Liver (tissue), 9 donors: ENCODE measurements around the gene RYR1. TPM values are rescaled to one million over a fixed set of nuclear protein-coding genes. Genes with fewer than 3 reads are reported as not detected.

ENCODE experiments used
- DNase-seq: peaks from one replicate; pipeline ENCODE4 v3.0.0-alpha.2; 2017; ENCODE audit warnings: low spot score
- H3K27ac ChIP-seq, 2 donors: one replicate each; pipeline ENCODE4 v1.7.0; 2013; ENCODE audit warnings: inconsistent platforms in 2 of 2, low read length in 2 of 2, control low read depth in 1 of 2, low read depth in 1 of 2, mild to moderate bottlenecking in 1 of 2
- H3K27me3 ChIP-seq, 4 donors: one replicate each; pipeline versions ENCODE4 v1.6.1 to v1.7.0; 2013; ENCODE audit warnings: low read length in 3 of 4, inconsistent platforms in 1 of 4, mild to moderate bottlenecking in 1 of 4, moderate library complexity in 1 of 4; ENCODE audit not compliant: control insufficient read depth in 4 of 4, insufficient read depth in 4 of 4
- H3K36me3 ChIP-seq, 4 donors: one replicate each; pipeline versions ENCODE4 v1.6.1 to v1.7.0; 2013; ENCODE audit warnings: low read length in 3 of 4, mild to moderate bottlenecking in 3 of 4, low read depth in 1 of 4, moderate library complexity in 1 of 4; ENCODE audit not compliant: control insufficient read depth in 4 of 4, insufficient read depth in 3 of 4
- H3K4me1 ChIP-seq, 4 donors: one replicate each; pipeline versions ENCODE4 v1.6.1 to v1.7.0; 2013; ENCODE audit warnings: low read length in 3 of 4, mild to moderate bottlenecking in 3 of 4, moderate library complexity in 1 of 4; ENCODE audit not compliant: control insufficient read depth in 4 of 4, insufficient read depth in 4 of 4
- H3K4me3 ChIP-seq, 3 donors: one replicate each; pipeline versions ENCODE4 v1.6.1 to v1.7.0; 2013; ENCODE audit warnings: low read length in 3 of 3, control low read depth in 1 of 3, low read depth in 1 of 3, mild to moderate bottlenecking in 1 of 3
- H3K9ac ChIP-seq, 2 donors: one replicate each; pipeline ENCODE4 v1.7.0; 2013; ENCODE audit warnings: low read length in 2 of 2, mild to moderate bottlenecking in 2 of 2, moderate library complexity in 2 of 2, control low read depth in 1 of 2, low read depth in 1 of 2
- H3K9me3 ChIP-seq, 4 donors: one replicate each; pipeline versions ENCODE4 v1.6.1 to v1.7.0; 2013; ENCODE audit warnings: low read length in 3 of 4; ENCODE audit not compliant: control insufficient read depth in 4 of 4
- EGR1 ChIP-seq, 2 donors: IDR thresholded peaks; 2 replicates each; pipeline ENCODE4 v1.6.1; 2016 to 2018; ENCODE audit warnings: antibody characterized with exemption in 2 of 2, low read depth in 2 of 2
- FOXA1 ChIP-seq: IDR thresholded peaks from 2 replicates; pipeline ENCODE4 v1.6.1; 2016; ENCODE audit warnings: antibody characterized with exemption
- FOXA2 ChIP-seq: IDR thresholded peaks from 2 replicates; pipeline ENCODE4 v1.6.1; 2016; ENCODE audit warnings: antibody characterized with exemption
- GABPA ChIP-seq, 2 donors: IDR thresholded peaks in 1 of 2; conservative IDR thresholded peaks in 1 of 2; 2 replicates each; pipeline ENCODE4 v1.6.1; 2016; ENCODE audit warnings: antibody characterized with exemption in 2 of 2, mild to moderate bottlenecking in 1 of 2, moderate library complexity in 1 of 2
- HNF4A ChIP-seq, 2 donors: conservative IDR thresholded peaks; 2 replicates each; pipeline ENCODE4 v1.6.1; 2016; ENCODE audit warnings: antibody characterized with exemption in 2 of 2, mild to moderate bottlenecking in 2 of 2
- JUND ChIP-seq, 2 donors: IDR thresholded peaks; 2 replicates each; pipeline ENCODE4 v1.6.1; 2016; ENCODE audit warnings: antibody characterized with exemption in 2 of 2
- RAD21 ChIP-seq, 2 donors: IDR thresholded peaks; 2 replicates each; pipeline ENCODE4 v1.6.1; 2016; ENCODE audit warnings: antibody characterized with exemption in 2 of 2, mild to moderate bottlenecking in 2 of 2
- RXRA ChIP-seq, 2 donors: IDR thresholded peaks; 2 replicates each; pipeline ENCODE4 v1.6.1; 2017 to 2018; ENCODE audit warnings: antibody characterized with exemption in 2 of 2, mild to moderate bottlenecking in 1 of 2
- SP1 ChIP-seq: IDR thresholded peaks from 2 replicates; pipeline ENCODE4 v1.6.1; 2018; ENCODE audit warnings: antibody characterized with exemption, mild to moderate bottlenecking
- TAF1 ChIP-seq: conservative IDR thresholded peaks from 2 replicates; pipeline ENCODE4 v1.6.1; 2016; ENCODE audit warnings: antibody characterized with exemption, mild to moderate bottlenecking
- YY1 ChIP-seq: IDR thresholded peaks from 2 replicates; pipeline ENCODE4 v1.6.1; 2016; ENCODE audit warnings: antibody characterized with exemption, mild to moderate bottlenecking
- WGBS: extraction: QIAGEN DNeasy Blood & Tissue Kit; methylation state at CpG from one replicate; pipeline ENCODE4 v1.1.7; 2013; 5-methylcytosine and 5-hydroxymethylcytosine counted together
- polyA plus RNA-seq, 2 donors: library from polyadenylated mRNA; stranded (reverse) in 1 of 2; unstranded in 1 of 2; fragments of 200-250 nt in 1 of 2; fragments of >200 nt in 1 of 2; fragmentation: Nextera tagmentation in 1 of 2; extraction: Ambion mirVana in 1 of 2; gene quantifications; one replicate each; pipeline versions ENCODE4 v1.2.1 to v1.2.3, GENCODE V29; 2013 to 2015
- total RNA-seq, 2 donors: library from RNA; depleted of rRNA; stranded (reverse); fragments of >200 nt; gene quantifications; one replicate each; pipeline ENCODE4 v1.2.3, GENCODE V29; 2014
- TF ChIP-seq, protein P1 (sequence below): IDR thresholded peaks from 2 replicates; pipeline ENCODE4 v1.6.1; 2016; ENCODE audit warnings: antibody characterized with exemption
- TF ChIP-seq, protein P2 (sequence below): IDR thresholded peaks from 2 replicates; pipeline ENCODE4 v1.6.1; 2016; ENCODE audit warnings: antibody characterized with exemption
- TF ChIP-seq, protein P3 (sequence below): IDR thresholded peaks from 2 replicates; pipeline ENCODE4 v1.6.1; 2016; ENCODE audit warnings: antibody characterized with exemption, mild to moderate bottlenecking
- TF ChIP-seq, protein P4 (sequence below): fragments of 150-350 bp; IDR thresholded peaks from 2 replicates; pipeline ENCODE4 v1.5.1; 2017; ENCODE audit warnings: improper control_type of control experiment, low read depth, low read length; ENCODE audit not compliant: missing input control
- donor health status: healthy.
- donor health status: healthy.
- donor health status: healthy.
- donor health status: healthy.
- donor health status: healthy.

RYR1 gene
- total and polyA plus RNA-seq, 4 donors = 0.01 to 0.70 (median 0.29) TPM

DNA sequence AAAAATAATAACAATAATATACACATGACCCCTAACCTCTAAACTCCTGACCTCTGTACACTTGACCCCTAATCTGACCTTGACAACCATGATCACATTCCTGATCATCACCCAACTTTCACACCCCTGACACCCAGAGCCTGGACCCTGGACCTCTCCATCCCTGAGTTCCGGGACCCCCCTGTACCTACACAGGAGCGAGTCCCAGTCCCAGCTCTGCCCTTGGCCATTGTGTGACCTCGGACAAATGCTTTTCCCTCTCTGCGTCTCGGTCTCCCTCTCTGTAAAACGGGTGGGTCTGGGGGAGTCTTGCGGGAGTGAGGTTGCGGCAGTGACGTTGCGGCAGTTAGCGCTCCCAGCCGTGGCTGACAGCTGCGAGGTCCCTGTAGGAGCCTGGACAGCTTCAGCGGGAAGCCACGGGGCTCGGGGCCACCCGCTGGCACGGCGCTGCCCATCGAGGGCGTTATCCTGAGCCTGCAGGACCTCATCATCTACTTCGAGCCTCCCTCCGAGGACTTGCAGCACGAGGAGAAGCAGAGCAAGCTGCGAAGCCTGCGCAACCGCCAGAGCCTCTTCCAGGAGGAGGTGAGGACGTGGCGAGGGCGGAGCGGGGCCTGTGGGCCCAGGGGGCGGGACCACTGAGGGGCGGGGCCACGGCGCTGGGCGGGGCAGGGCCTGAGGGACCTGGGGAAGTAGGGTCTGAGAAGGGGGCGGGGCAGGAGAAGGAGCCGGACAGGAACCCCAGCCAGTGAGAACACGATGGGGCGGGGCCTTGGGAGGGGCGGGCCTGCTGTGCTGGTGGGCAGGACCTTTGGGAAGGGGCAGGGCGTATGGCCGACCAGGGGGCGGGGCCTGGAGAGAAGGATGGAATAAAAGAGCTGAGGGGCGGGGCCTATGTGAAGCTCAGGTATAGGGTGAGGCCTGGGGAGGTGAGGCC is 19.2 kb downstream of the RYR1 start:
- Histone ChIP-seq H3K36me3 (no peaks in the 10 kb centered on the region), H3K9ac (no peak overlapping the region), H3K4me1 (no peaks in the 10 kb centered on the region), H3K27ac (no peak overlapping the region), H3K27me3 (no peaks in the 10 kb centered on the region), H3K9me3 (no peaks in the 10 kb centered on the region), H3K4me3 (no peak overlapping the region)
- DNase-seq = no peak
- WGBS = 61% methylated on average over 45 of the region's 45 CpGs
- TF ChIP-seq EGR1 (IDR thresholded peaks at IDR 0.05; ENCODE audit: low read depth in 2 of 2) (no peak), RXRA (IDR thresholded peaks at IDR 0.05) (no peak), JUND (IDR thresholded peaks at IDR 0.05) (no peak), FOXA1 (no peak), GABPA (IDR thresholded peaks at IDR 0.05 in 1 of 2, conservative IDR thresholded peaks at IDR 0.05 in 1 of 2) (no peak), FOXA2 (no peak), TAF1 (no peak), YY1 (no peak), HNF4A (conservative IDR thresholded peaks at IDR 0.05) (no peak), SP1 (no peak), RAD21 (IDR thresholded peaks at IDR 0.05) (no peak)
- TF ChIP-seq, protein P1, sequence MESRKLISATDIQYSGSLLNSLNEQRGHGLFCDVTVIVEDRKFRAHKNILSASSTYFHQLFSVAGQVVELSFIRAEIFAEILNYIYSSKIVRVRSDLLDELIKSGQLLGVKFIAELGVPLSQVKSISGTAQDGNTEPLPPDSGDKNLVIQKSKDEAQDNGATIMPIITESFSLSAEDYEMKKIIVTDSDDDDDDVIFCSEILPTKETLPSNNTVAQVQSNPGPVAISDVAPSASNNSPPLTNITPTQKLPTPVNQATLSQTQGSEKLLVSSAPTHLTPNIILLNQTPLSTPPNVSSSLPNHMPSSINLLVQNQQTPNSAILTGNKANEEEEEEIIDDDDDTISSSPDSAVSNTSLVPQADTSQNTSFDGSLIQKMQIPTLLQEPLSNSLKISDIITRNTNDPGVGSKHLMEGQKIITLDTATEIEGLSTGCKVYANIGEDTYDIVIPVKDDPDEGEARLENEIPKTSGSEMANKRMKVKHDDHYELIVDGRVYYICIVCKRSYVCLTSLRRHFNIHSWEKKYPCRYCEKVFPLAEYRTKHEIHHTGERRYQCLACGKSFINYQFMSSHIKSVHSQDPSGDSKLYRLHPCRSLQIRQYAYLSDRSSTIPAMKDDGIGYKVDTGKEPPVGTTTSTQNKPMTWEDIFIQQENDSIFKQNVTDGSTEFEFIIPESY = no peak
- TF ChIP-seq, protein P2, sequence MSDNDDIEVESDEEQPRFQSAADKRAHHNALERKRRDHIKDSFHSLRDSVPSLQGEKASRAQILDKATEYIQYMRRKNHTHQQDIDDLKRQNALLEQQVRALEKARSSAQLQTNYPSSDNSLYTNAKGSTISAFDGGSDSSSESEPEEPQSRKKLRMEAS = no peak
- TF ChIP-seq, protein P3, sequence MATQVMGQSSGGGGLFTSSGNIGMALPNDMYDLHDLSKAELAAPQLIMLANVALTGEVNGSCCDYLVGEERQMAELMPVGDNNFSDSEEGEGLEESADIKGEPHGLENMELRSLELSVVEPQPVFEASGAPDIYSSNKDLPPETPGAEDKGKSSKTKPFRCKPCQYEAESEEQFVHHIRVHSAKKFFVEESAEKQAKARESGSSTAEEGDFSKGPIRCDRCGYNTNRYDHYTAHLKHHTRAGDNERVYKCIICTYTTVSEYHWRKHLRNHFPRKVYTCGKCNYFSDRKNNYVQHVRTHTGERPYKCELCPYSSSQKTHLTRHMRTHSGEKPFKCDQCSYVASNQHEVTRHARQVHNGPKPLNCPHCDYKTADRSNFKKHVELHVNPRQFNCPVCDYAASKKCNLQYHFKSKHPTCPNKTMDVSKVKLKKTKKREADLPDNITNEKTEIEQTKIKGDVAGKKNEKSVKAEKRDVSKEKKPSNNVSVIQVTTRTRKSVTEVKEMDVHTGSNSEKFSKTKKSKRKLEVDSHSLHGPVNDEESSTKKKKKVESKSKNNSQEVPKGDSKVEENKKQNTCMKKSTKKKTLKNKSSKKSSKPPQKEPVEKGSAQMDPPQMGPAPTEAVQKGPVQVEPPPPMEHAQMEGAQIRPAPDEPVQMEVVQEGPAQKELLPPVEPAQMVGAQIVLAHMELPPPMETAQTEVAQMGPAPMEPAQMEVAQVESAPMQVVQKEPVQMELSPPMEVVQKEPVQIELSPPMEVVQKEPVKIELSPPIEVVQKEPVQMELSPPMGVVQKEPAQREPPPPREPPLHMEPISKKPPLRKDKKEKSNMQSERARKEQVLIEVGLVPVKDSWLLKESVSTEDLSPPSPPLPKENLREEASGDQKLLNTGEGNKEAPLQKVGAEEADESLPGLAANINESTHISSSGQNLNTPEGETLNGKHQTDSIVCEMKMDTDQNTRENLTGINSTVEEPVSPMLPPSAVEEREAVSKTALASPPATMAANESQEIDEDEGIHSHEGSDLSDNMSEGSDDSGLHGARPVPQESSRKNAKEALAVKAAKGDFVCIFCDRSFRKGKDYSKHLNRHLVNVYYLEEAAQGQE = no peak
- TF ChIP-seq, protein P4, sequence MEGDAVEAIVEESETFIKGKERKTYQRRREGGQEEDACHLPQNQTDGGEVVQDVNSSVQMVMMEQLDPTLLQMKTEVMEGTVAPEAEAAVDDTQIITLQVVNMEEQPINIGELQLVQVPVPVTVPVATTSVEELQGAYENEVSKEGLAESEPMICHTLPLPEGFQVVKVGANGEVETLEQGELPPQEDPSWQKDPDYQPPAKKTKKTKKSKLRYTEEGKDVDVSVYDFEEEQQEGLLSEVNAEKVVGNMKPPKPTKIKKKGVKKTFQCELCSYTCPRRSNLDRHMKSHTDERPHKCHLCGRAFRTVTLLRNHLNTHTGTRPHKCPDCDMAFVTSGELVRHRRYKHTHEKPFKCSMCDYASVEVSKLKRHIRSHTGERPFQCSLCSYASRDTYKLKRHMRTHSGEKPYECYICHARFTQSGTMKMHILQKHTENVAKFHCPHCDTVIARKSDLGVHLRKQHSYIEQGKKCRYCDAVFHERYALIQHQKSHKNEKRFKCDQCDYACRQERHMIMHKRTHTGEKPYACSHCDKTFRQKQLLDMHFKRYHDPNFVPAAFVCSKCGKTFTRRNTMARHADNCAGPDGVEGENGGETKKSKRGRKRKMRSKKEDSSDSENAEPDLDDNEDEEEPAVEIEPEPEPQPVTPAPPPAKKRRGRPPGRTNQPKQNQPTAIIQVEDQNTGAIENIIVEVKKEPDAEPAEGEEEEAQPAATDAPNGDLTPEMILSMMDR = no peak
